ENCODE results near the gene PLCXD3.
"Not testable (repeated sequence)": the region's sequence is repeated elsewhere in the genome, so short reads cannot be mapped to it uniquely, and the experiment has no call there.

The PLCXD3 gene

DNA sequence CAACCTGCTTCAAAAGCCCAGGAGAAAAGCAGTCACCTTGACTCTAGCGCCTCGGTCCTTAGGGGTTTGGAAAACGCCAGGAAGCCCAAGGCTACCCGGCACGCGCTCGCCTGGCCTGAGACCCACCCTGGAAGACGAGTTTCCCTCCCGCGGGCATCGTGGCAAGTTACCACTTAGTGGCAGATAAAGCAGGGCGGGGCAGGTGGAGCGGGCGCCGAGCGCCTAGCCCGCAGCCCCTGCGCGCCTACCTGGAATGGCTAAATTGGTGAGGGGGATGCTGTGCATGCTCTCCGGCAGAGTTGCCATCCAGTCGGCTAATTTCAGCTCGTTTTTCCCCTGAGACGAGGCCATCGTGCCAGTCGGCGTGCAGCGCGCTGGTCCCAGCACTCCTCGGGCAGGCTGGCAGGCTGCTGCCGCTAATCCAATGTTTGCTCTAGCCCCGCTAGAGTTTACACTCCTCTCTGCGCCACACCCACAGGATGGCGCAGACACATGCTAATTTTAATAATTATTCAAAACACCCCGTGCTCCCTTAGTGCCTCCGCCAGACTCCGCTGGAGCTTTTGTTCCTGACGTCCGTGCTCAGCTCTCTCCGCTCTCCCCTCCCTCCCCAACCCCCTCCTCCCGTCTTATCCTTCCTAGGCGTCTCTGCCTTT lies at the start of gene PLCXD3:
TSS of gene PLCXD3 (minus strand) at position 426 of the 656 bp plus-strand sequence. CDS start at position 351, 75 bp downstream.
- DNase-seq (ENCODE audit: low read depth) = no peak

- DNase-seq (ENCODE audit: low read depth) = no peak
These were observed 48.8 kb upstream of the PLCXD3 start for GRCh38 chr5:41559184-41559583.

- DNase-seq (ENCODE audit: low read depth) = no peak
These were observed 47.9 kb upstream of the PLCXD3 start for GRCh38 chr5:41558295-41558694.

GRCh38 chr5:41547991-41548390 lies 37.6 kb upstream of the PLCXD3 start:
- DNase-seq (ENCODE audit: low read depth) = no peak

DNA sequence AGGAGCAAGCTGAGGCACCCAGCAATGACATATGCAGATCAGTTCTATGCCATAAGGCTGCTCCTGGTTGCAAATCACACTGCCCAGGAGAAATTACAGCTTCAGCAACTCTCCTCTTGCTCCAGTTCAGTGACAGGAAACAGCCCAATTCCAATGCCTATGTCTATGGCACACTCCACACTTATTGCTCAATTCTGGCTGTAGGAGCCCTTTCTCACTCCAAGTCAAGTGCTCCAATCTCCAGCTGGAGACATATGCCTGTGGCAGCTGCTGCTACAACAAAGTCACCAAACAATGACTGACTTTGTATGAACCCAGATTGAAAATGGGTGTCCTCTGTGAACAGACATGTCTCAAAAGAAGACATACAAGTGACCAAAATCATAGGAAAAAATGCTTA lies 31.8 kb upstream of the PLCXD3 start:
- no peak for DNase-seq (ENCODE audit: low read depth)

DNA sequence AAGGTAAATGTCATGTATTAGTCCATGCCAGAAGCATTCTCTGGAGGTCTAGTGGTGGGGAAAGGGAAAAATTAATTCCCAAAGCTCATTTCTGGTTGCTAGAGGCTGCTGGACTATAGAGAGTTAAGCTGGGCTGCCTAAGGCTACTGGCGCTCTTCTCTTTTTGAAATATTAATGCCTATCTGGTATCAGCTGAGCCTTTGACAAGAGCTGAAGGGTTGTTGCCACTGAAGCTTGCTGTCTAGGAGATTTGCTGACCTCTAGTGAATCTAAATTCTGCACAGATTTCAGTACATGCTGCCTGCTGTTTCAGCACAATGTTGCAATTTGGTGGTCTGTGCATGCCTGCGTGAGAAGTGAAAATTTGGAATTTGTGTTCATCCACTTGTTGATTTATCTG lies 29.1 kb upstream of the PLCXD3 start:
- DNase-seq (ENCODE audit: low read depth) = no peak

DNA sequence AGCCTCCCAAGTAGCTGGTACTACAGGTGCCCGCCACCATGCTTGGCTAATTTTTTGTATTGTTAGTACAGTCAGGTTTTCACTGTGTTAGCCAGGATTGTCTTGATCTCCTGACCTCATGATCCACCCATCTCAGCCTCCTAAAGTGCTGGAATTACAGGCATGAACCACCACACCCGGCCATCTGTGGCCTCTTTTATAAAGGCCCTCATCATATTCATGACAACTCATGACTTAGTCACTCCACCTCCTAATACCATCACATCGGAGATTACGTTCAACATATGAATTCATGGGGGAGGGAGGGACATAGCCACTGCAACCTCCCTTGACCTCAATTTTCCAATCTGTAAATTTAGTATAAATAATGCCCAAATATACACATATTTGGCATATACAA lies 27.2 kb upstream of the PLCXD3 start:
- no peak for DNase-seq (ENCODE audit: low read depth)

DNA sequence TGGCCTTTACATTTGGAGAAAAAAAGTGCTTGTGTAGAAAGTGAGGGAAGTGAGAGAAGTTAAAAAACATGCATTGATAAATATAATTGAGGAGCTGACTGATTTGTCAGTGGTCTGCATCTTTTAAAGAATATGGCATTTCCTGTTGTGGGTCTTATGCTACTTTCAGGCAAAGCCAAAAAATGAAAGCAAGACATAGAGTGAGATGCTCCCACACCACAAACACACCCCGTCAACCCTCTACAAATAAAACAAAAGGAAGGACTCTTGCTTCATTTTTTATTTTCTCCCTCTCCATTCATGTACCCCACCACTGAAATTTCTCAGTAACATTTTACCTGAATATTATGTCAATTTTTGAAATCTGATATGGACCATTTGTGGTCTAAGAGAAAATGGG lies 22.1 kb upstream of the PLCXD3 start:
- no peak for DNase-seq (ENCODE audit: low read depth)

GRCh38 chr5:41527201-41527779 lies 16.9 kb upstream of the PLCXD3 start:
- no peak for DNase-seq (ENCODE audit: low read depth)

- no peak for DNase-seq (ENCODE audit: low read depth)
These were observed 16.3 kb upstream of the PLCXD3 start for GRCh38 chr5:41526699-41527098.

DNA sequence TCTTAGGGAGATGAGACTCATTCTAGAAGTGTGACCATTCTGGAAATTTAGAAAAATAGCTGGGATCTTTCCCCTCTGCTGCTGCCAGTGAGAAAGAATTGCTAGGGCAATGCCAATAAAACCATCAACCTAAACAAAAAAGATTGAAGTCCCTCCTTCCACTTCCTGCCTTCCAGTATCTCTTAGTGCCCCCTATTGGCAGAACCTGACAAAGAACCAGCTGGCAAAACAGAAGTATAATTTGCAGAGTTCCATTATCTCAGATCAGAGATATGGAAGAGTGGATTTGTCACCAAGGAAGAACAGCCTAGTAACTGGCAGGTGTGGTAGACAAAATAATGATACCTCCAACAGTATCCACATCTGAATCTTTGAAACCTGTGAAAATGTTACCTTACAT lies 13.8 kb upstream of the PLCXD3 start:
- no peak for DNase-seq (ENCODE audit: low read depth)

DNA sequence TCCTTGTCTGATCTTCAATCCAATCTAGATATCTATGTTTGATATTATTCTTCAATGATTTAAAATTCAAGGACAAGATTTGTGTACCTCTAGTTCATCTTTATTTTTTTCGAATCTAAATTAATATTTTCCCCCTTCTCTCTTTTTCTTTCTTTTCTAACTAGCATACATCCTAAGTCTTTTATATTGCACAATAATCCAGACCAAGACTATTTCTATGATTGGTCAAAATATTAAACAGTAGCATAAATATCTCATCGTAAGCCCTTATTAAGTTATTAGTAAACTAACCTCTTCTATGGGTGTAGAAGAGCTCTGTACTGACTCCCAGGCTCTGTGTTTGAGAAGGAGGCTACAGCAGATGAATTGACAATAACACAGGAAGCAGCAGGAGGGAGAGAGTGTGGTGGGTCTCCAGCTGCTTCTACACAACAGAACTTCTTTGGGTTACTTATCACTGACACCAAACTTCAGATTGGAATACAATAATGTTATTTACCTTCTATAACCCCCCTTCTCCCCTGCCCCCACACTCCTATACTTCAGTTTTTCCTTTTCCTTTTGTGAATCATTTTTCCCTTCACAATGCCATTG lies 11.9 kb upstream of the PLCXD3 start:
- DNase-seq (ENCODE audit: low read depth) = no peak

GRCh38 chr5:41519801-41520200 lies 9.4 kb upstream of the PLCXD3 start:
- no peak for DNase-seq (ENCODE audit: low read depth)

DNA sequence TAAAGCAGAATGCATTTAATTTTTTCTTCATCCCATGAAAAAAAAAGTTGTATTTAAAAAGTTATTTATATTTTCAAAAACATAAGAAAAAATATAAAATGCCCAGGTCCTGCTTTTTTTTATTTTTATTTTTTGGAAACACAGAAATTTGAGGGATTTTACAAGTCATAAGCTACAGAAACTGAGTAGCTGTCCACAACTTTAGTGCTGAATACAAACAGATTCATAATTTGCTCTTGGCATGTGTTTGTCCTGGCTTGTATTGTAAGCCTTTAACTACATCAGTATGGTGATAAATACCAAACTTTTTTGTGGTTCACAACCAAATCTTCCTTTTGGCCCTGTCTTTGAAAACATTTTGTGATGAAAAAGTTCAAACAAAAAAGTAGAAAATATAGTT lies 7.5 kb upstream of the PLCXD3 start:
- no peak for DNase-seq (ENCODE audit: low read depth)

- no peak for DNase-seq (ENCODE audit: low read depth)
These were observed 840 bp upstream of the PLCXD3 start for GRCh38 chr5:41511241-41511640.

GRCh38 chr5:41509399-41510175 lies 814 bp downstream of the PLCXD3 start:
- DNase-seq (ENCODE audit: low read depth) = no peak

GRCh38 chr5:41508696-41509398 lies 1.6 kb downstream of the PLCXD3 start:
- DNase-seq (ENCODE audit: low read depth) = no peak

DNA sequence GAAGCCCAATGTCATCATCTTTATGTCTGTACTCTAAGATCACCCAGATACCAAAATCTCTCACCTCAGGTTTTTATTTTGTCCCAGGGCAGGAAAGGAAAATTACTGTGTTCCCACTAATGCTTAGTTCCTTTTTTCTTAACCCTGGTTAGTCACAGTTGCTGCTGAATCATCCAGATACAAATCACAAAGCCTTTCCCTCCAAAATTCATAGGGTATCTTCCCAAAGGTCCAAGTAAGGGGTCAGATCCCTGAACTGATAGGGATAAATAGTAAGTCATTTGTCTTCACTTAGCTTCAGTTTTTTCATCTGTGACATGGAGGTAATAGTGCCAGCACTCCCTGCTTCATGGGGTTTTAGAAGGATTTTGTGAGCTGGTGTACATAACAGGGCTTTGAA lies 2.2 kb downstream of the PLCXD3 start:
- no peak for DNase-seq (ENCODE audit: low read depth)

GRCh38 chr5:41507501-41507900 lies 2.9 kb downstream of the PLCXD3 start:
- no peak for DNase-seq (ENCODE audit: low read depth)

GRCh38 chr5:41503860-41504259 lies 6.5 kb downstream of the PLCXD3 start:
- DNase-seq (ENCODE audit: low read depth) = no peak

DNA sequence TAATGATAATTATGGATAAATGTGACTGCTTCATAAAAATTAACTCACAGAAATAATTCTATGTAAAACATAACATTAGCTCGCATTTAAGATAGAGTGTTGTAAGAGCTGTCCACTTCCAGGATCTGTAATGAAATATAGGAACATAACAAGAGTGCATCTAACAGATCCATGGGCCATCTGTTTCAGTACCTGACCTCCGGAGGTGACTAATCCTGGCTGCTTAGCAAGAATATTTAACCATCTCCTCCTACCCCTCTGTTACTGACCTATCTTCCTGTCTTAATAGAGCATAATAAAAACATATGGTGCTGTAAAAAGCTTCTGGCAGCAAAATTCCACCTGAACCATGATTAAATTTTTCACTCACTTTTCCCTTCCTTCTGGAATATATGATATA lies 7.1 kb downstream of the PLCXD3 start:
- no peak for DNase-seq (ENCODE audit: low read depth)

GRCh38 chr5:41493490-41494126 lies 16.8 kb downstream of the PLCXD3 start:
- not testable (repeated sequence) for DNase-seq (ENCODE audit: low read depth)
